T47D (cell line): ENCODE data around the gene PAIP2.
"Not testable (repeated sequence)": the region's sequence is repeated elsewhere in the genome, so short reads cannot be mapped to it uniquely, and the experiment has no call there.

Experiments
- DNase-seq, 2 experiments: peaks; one replicate each; pipeline versions ENCODE4 v3.0.0 to v3.0.0-alpha.2; 2011 to 2012; ENCODE audit warnings: low read depth in 1 of 2, low spot score in 1 of 2
- JUND ChIP-seq: IDR thresholded peaks from 2 replicates; pipeline ENCODE4 v1.6.1; 2012; ENCODE audit warnings: low read depth
- in situ Hi-C: cut with HindIII; loops from 2 replicates; pipeline ENCODE4 v1.10.0; 2016; ENCODE audit warnings: low sequenced_read_pairs, low pct_unique_long_range_greater_than_20kb

The PAIP2 gene

DNA sequence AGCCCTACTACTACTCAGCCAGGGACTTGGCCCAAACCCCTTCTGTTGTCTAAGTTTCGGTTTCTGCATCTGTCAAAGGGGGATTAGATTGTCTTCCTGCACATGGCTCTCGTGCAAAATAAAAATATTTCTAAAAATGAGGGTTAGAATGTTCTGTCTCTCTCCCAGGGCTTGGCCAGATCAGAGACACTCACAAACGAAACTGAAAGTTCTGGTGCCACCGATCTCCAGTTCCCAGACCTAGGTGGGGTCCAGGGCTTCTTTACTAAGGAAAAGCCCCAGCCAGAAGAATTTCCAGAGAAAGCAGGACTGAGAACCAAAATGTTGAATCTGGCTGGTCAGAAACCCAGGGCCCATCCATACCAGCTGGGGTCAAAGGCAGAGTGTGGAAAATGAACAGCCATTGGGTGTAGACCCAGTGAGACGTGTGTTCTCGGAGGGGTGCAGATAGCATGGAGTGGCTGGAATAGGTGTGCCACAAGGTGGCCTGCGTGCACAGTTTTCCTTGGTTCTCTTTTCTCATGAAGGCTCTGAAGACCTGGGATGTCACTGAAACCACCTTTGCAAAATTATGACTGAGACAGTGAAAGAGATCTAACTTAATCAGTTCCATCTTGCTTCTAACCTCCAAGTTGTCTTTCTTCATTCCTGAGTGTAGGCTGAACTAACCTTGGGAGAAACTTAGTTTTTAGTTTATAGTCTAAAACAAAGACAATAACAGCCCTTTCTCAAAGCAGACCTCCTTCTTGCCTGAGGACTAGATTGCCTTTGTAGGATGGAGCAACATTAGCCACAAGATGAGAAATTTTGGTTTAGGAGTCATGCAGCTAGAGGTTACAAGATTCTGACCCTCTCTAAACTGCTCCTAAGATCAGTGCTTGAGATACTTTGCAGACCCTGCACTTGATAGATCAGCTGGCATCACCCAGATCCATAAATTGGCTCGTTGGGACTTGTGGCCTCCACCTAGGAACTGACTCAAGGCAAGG lies 43.7 kb downstream of the PAIP2 start:
- TF ChIP-seq JUND, result no peak
- in situ Hi-C loops, result no loop called here
- DNase-seq, result peak; percentile 68 to 84

DNA sequence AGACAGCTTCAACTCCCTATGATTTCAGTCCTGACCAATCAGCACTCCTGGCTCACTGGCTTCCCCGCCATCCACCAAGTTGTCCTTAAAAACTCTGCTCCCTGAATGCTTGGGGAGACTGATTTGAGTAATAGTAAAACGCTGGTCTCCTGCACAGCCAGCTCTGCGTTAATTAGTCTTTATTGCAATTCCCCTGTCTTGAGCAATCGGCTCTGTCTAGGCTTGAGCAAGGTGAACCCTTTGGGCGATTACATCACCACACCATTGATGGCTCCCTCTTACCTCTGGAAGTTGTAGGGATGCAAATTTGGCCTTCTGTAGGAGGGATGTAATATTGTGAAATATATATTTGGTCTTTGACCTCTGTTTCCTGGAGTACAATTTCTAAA lies 44.4 kb downstream of the PAIP2 start:
- in situ Hi-C loops, result no loop called here
- no peak for DNase-seq
- TF ChIP-seq JUND, result no peak

DNA sequence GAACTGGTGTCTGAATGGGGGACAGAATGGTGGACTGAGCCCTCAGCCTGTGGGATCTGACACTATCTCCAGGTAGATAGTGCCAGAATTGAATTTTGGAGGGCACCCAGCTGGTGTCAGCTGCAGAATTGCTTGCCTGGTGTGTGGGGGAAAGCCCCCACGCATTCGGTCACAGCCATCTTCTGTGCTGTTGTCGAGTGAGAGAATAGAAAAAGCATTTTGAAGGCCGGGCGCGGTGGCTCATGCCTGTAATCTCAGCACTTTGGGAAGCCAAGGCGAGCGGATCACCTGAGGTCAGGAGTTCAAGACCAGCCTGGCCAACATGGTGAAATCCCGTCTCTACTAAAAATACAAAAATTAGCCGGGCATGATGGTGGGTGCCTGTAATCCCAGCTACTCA lies 45.3 kb downstream of the PAIP2 start:
- in situ Hi-C loops, DNase-seq: not testable (repeated sequence)

DNA sequence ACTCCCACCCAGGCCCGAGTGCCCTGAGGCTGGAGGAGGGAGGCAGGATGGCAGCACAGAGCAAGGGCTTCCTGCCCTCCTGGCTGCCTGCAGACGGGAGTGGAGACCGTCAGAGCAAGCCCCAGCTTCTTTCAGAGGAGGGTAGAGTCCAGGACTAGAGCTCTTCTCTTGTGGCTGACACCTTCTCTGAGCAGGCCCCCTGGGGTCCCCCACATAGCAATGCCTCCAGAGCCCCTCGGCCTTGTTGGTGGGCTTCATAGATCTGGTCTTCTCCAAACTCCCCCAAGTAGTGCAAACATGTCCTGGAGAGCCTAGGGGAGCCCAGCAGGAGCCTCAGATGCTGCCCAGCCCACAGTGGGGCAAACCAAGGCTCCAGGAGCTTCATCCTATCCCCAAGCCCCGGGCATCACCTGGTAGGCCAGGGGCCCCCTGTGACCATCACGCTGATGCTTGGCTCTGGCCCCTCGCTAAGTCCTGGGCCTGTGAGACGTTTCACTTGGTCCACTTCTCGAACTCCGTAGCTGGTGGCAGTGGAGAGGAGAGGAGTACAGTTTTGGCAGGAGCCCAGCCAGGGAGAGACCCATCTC lies 46.0 kb downstream of the PAIP2 start:
- no peak for TF ChIP-seq JUND
- in situ Hi-C loops, result no loop called here
- no peak for DNase-seq

DNA sequence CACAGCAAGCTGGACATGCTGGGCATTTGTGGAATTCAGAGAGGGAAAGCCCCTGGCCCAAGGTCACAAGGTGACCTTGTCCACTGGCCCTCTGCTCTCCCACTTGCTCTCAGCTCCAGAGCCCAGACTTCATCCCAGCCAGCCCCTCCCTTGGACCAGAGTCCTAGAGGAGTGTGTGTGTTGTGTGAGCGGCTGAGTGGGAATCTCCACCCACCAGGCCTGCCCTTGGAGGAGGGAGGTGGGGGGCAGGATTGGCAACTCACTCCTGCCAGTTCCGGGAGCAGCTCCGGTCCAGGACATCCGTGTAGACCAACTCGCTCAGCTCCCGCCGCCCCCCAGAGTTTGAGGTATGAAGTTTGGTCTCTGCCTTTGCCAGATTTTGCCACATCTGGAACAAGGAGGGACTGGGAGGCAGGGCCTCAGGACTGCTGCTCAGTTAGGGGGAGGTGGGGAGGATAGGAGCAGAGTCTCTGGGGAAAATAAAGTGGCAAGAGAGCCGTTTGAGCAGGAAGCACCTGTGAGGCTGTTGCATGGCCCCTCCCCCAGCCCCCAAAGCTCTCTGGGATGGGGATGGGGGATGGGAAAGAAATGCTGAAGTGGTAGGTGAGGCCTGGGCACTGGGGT lies 46.7 kb downstream of the PAIP2 start:
- peak; percentile 96 to 97 for DNase-seq
- no peak; the same call in 1 of the 2 replicates for TF ChIP-seq JUND
- in situ Hi-C loops, result no loop called here

DNA sequence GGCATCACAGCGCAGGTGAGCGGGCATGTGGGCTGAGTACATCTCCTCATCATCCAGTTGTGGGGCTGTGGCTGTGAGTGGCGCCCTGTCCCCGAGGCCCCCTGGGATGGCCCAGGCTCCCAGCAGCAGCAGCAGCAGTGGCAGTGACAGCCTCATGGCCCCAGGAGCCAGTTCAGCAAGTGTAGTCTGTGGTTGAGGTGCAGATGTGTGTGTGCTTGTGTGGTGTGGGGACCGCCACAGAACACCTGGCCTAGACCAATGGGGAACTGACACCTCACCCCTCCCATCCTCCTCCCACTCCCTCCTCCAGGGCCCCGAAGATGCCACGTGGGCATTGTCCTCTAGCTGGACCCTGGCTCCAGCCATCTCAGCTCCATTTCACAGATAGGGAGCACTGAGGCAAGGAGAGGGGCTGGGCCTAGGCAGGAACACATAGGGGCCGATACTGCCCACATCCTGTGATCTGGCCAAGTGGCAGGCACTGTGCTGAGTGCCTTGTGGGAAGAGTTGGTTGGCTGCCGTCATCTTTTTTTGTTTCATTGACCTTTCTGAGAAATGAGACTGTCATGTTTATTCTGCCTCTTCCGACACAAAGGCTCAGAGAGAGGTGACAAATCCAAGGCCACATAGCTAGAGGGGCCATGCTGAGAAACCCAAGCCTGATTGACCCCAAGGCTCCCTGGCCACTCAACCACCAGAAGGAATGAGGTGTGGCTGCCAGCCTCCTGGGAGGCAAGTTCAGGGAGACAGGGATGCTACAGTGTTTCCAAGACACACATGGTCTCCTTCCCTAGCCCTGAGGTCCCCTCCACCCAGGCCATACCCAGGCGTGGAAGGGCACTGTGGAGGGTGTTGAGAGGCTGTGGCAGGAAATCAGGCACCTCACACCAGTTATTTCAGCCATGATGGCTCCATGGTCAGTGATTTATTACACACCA lies 48.3 kb downstream of the PAIP2 start, which contains the start of gene MZB1:
TSS of gene MZB1 (minus strand) at position 213 of the 938 bp plus-strand sequence. CDS start at position 156, 57 bp downstream.
- in situ Hi-C loops, result no loop called here
- no peak for TF ChIP-seq JUND
- DNase-seq, result no peak

DNA sequence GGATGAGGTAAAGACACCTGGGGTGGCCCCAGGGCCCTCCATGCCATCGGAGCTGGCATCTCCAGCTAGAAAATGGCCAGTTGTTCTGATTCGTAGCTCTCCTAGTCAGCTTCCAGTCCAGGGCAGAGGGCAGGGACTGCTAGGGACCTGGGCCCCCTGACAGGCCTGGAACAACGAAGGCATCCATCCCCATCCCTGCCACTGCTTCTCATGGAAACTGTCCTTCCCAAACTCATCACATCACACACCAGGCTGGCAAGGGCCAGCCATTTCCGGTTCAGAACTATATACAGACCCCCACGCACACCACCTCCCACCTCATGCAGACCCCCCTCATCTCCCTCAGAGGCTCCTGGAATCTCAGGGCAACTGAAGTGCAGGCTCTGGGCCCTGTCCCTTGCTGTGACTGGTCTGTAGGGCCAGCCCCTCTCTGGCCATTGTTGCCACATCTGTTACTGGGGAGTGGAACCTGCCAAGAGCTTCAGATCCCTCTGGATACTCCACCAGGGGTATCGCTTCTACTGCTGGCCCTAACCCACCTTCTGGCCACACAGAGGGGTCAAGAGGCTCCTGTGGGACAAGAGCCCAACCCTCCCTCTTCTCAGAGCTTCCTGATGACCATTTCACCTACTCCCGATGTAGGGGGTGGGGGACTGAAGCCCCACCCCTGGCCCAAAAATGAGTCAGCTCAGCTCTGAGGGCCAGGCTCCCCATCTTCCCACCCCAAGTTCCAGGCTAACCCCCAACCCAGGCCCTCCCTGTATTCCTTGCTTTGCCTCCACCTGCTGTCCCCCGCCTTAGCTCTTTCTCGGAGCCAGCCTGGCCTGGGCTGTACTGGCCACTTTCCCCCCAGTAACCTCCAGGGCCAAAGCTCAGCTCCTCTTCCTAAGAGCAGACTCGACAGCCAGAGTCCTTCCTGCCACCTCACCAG lies 49.2 kb downstream of the PAIP2 start:
- DNase-seq, result no peak
- TF ChIP-seq JUND, result no peak
- in situ Hi-C loops, result no loop called here

DNA sequence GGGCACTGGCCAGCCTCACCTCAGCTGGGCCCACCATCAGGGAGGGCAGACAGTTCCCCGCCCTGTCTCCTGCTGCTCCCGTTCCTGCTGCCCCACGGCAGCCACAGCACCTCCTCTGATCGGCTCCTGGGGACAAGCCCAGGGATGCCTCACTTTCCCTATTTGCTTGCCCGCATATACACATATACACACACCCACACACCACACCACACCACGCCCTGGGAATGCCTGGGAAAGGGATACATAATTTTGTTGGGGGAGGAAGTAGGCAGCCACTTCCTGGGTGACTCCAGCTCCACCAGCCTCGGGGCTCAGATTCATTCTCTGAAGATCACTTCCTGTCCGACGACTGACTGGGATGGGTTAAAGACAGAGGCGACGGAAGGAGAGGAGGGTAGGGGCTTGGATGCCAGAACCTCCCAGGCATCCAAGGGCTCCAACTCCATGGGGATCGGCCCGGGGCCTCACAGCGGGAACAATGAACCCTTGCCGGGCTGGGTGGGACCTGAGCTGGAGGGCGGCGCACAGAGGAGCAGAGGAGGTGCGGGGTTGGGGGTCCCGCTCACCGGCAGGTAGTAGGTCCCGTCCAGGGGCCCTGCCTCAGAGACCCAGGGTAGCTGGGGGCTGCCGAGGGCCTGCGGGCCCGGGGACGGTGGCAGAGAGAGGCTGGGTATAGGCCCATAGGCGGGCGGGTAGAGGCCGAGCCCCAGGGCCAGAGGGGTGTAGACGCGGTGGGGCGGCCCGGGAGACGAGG lies 50.1 kb downstream of the PAIP2 start:
- TF ChIP-seq JUND, result no peak
- DNase-seq, result peak in 1 of 2 experiments; percentile 65
- in situ Hi-C loops, result no loop called here

DNA sequence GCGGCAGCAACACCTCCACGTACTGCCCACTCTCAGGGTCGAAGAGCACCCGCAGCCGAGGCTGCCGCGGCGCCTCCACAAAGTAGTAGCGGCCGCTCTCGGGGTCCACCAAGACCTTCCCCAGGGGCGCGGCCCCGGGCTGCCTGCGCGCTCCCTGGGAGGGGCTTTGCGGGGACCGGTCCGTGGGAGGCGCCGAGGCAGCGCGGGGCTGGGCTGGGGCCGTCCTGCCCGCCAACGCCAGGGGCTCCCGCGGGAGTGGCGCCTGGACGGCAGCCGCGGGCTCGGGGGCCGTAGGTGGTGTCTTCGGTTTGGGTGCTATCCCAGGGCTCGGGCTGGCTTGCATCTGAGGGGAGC lies 50.6 kb downstream of the PAIP2 start:
- no peak for TF ChIP-seq JUND
- in situ Hi-C loops, result no loop called here
- DNase-seq, result no peak

DNA sequence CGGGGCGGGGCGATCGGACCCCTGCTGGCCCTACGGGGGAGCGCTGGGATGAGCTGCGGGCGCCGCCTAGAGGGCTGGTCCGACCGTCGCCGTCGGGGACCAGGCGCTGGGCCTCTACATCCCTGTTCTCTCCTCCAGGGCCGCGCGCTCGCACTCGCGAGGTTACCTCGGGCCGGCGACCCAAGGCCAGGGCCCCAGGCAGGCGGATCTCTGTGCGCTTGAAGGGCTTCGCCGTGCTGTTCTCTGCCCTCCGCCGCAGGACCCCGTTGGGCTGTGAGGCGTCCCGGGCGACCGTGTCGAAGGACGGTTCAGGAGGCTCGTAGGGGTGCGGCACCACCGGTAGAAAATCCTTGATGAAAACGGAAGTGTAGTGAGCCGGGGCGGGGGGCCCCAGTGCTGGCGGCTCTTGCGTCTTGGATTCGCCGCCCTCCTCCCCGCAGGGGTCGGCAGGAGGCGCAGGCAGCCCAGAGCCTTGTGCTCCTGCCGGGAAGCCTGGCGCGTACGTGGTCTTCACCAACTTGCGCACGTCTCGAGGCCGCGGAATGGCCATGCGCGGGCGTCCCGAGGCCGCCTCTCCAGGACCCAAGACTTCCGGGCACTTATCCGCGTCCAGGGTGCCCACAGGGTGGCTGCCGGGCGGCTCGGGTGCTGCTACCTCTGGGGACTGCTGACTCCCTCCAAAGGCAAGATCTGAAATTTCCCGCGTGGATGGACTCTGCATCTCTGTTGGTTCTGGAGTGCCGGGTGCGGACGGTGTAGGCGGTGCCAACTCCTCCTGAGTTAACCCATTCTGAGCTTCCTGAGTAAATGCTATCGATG lies 51.2 kb downstream of the PAIP2 start:
- no peak for TF ChIP-seq JUND
- in situ Hi-C loops, result no loop called here
- DNase-seq, result no peak
